Activated T-helper 9 cell treated with anti-CD3 and anti-CD28 coated beads, Interleukin-2, amount 50 U/mL, for 16 hours (primary cell): ENCODE data around the gene ACSF3.

Experiments used
- DNase-seq: peaks from one replicate; pipeline ENCODE4 v3.0.0-alpha.2; 2020; ENCODE audit warnings: low read depth

ACSF3 gene

DNA sequence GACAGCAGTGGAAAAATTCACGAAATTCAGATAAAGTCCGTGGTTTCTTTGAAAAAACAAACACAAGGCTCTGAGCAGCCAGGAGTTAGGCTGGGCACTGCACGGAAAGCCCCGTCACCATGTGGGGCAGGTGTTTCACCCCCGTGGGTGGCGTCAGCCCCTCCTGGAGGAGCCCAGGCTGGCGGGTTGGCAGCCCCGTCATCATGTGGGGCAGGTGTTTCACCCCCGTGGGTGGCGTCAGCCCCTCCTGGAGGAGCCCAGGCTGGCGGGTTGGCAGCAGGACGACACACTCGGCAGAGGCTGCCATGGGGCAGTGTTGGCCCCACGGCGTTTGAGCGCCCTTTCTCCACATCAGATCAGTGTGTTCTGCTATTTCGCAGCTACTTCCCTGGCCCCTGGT is 38.1 kb downstream of the ACSF3 start:
- no peak for DNase-seq

DNA sequence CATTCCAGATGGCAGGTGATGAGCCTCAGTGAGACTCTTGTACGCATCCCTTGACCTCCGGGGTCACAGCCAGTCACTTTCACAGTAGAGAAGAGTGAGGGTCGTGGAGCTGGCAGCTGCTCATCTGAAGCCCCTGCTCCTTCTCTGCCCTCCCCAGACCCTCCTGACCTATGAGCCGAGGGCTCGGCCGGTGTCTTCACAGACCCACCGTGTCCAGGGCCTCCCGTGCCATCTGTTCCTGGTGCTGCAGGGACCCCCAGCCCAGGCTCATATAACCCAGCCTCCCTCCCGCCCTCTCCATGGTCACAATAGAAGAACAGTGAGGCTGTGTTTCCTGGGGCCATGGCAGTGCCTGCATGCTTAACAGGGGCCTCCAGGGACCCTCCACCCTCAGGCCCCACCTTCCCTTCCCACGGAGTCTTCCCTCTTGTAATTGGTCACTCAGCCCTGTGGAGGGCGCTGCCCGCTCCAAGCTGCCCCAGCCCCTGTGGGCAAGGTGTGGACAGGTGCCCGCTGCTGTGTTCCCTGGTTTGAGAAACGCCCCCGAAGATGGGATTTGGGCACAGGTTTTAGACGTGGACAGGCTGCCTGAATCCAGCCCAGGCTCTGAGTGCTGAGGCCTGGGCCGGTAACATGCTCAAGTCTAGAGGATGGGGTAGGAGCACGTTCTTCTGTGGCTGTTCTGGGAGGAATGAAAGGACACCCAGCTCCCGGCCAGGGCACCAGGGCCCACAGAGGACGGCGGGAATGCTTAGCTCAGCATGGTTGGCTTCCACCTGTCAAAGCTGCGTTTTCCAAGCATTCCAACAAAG is 38.7 kb downstream of the ACSF3 start:
- no peak for DNase-seq

DNA sequence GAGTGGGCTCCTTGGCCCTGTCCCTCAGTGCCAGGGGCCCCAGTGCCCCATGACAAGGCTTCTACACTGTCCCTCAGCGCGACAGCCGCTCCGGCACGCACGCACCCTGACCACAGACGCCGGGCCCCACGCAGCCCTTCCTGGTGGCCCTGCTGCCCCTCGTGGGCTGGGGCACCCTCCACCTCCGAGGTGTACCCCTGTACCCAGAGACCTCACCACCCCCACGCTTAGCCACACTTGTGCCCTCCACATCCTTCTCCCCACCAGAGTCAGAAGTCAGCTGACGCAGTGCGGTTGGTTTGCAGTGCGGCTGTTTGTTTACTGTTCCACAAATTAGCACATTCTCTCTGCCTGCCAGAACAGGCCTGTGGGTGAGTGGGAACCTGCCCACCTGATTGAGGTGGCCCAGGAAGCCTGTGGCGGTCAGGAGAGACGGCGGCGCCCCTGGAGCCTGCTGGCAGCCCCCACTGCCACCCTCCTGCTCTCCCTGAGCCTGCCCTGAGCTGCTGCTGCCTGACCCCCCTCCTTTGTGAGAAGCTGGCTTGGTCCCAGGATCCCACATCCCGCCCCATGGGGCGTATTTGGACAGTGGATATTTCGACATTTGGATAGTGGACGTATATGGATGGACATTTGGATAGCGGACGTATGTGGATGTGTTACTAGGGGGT is 39.9 kb downstream of the ACSF3 start:
- no peak for DNase-seq

DNA sequence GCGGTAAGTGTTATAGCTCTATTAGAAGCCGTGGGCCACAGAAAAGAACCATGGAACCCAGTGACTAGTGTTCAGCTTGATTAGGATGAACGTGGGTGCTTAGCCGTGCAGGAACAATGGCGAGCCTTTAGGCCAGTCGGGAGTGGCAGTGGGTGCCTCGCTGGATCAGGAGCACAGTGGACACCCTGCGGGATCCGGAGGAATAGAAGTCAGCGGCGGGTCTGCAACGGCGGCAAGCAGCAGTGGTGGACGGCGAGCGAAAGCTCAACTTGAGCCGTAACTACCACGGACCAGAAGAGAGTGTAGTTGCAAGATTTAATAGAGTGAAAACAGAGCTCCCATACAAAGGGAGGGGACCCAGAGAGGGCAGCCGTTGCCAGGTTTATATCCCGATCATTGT is 40.6 kb downstream of the ACSF3 start:
- DNase-seq: no peak

DNA sequence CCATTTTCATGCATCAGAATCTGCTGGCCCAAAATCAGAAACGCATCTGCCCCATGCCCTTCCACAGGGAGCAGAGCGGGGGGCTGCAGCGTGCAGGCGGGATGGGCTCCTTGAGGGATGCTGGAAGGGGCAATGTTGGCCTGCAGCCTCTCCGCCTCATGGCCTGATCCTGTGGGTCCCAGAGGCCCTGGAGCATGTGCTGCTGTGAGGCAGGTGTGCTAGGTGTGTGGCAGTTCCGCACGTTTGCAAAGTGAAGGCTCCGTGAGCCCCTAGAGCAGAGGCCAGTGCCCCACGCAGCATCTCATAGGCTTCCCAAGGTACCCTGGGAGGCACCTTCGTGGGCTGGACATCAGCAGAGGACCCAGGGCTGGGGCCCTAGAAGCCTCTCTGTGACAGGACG is 41.5 kb downstream of the ACSF3 start:
- DNase-seq: no peak

DNA sequence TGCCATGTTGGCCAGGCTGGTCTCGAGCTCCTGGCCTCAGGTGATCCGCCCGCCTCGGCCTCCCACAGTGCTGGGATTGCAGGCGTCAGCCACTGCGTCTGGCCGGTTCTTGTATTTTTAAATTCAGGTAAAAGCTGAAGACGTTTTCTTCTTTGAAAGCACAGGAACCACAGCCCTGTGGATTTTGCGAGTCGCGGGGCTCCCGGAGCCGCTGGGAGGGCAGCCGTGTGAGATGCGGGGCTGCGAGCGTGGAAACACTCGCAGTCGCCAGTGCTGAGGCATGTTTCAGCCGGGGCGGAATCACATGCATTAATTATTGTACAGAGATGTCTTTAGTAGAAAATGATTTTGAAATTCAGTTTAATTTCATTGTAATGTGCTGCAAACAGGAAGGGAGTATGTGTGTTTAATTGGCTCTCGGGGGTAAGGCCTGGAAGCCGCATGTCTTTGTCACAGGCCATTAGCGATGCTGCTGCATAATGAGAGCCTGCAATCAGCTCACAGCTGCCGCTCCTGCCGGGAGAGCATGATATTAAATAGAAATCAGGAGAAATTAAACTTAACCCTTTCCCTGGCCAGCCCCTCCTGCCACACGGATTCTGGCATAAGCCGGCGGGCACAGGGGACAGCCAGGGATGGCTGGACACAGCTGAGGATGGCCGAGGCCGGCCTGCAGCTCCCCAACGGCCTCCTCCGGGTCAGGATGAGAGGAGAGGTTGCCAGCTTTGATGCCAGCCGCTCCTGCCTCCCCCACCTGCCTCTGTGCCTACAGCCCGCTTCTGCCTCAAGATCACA is 42.5 kb downstream of the ACSF3 start:
- DNase-seq: no peak

DNA sequence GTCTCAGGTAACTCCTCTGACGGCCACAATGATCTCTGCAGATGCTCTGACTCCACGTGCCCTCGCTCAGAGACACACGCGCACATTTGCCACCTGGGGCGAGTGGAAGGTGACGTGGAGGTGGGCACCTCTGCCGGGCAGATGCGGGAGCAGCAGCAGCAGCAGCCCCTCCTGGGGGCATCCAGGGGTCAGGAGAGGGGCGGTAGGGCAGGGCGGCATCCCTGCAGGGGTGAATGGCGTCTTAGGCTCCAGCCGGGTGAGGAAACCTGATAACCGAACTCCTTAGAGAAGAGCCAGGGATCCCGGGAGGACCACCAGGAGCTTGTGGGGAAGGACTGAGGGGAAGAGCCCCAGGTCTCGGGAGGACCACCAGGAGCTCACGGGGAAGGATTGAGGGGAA is 43.3 kb downstream of the ACSF3 start:
- DNase-seq: no peak

DNA sequence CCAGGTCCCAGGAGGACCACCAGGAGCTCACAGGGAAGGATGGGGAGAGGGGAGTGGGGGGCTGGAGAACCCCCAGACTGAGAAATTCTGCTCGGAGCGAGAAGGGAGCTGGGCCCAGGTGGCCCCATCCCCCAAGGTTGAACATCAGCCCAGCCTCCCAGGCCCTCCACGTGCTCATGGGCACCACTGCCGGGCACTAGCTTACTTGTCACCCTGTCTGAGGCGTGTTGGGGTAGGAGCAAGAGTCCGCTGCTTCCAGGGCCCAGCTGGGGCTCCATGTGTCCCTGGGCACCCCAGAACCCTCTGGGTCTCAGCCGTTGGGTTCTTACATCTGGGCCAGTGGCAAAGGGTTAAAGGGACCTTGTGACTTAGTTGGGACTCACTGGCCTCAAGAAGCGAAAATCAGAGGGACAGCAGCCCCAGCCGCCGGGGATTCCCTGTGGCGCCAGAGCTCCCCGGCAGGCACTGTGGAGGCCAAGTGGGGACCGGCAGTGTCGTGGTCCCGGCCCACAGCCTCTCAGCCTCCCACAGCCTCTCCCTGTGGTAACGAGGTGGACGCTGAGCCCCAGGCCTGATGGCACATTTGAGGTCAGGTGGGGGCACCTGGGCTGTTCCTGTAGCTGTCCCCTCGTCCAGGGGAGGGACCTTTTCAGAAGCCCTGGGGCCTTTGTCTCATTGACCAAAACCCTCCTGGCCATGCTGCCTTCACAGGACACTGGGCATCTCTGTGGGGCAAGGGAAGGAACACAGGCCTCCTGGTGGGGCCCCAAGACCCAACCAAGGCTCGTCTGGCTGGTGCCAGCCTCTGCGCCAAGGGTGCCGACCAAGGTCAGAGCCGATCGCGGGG is 44.2 kb downstream of the ACSF3 start:
- DNase-seq: no peak

DNA sequence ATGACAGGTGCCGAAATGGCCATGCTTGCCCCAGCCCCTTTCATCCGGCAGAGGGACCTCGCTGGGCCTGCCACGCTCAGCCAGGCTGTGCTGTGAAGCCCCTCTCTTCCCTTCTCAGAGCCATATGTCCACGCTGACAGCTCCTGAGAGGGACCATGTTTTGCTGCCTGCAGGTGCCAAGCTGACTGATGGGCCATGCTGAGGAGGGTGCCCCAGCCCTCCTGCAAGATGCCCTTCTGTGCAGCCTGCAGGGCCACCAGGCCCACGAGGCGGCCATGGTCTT is 44.8 kb downstream of the ACSF3 start:
- no peak for DNase-seq

DNA sequence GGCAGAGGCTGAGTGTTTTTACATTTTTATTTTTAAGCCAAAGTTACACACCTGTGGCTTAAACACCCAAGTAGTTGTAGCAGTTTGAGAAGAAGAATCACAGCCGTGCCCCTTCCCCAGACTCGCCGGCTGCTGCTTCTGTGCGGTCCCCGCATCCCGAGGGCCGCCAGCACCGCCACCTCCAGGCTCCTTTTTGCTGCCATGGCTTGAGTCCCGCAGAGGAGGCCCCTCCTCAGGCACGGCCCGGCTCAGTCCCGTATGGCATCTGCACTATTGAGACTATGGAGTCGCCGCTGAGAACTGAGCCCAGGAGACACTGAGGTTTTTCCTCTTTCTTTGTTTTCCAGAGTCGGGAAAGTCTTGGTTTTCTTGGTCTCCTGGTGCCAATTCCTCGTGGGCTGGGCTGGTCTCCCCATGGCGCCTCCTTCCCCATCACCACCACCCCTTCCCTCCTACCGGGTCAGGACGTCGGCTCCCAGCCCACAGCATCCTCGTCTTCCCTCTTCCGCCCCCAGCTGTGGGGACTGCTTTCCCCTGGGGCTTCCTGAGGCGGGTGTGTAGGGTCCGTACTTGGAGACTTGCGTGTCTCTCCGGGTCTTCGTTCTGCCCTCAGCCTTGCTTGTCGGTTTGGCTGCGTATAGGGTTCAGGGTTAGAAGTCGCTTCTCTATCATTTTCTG is 45.3 kb downstream of the ACSF3 start:
- no peak for DNase-seq

DNA sequence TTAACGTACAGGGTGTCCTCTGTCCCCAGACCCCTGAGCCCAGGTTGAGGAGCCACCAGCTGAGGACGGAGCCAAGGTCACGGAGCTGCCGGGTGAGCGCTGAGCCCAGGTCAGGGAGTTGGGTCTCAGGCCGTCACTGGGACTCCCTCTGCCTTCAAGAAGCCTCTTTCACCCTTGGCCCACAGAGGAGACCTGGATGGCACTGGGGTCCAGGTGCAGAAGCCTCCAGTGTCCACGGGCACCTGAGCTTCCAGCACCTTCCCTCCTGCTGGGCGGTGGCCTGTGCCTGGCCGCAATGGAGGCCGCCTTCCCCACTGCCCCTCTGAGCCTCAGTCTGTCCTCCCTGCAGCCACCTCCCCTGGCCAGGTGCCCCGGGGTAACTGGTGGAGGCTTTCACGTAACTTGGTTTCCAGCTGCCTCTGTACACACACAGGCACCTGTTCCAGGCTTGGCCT is 46.3 kb downstream of the ACSF3 start:
- DNase-seq: no peak

DNA sequence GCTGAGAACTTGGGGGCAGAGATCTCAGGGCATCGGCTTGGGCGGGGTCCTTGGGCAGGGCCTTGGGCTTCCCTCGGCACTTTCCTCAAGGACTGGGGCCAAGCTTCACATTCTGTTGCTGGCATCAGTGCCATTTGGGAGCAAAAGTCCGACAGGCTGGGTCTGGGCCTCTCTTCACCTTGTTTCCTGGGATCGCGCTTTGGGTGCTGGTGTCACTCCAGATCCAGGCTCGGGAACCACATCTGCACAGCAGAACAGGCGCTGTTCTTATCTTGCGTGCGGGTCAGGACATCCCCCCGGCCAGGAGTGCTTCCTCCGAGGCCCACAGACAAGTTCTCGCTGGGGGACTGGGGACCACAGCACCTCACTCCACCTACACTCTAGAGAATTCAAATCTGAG is 46.7 kb downstream of the ACSF3 start:
- no peak for DNase-seq

DNA sequence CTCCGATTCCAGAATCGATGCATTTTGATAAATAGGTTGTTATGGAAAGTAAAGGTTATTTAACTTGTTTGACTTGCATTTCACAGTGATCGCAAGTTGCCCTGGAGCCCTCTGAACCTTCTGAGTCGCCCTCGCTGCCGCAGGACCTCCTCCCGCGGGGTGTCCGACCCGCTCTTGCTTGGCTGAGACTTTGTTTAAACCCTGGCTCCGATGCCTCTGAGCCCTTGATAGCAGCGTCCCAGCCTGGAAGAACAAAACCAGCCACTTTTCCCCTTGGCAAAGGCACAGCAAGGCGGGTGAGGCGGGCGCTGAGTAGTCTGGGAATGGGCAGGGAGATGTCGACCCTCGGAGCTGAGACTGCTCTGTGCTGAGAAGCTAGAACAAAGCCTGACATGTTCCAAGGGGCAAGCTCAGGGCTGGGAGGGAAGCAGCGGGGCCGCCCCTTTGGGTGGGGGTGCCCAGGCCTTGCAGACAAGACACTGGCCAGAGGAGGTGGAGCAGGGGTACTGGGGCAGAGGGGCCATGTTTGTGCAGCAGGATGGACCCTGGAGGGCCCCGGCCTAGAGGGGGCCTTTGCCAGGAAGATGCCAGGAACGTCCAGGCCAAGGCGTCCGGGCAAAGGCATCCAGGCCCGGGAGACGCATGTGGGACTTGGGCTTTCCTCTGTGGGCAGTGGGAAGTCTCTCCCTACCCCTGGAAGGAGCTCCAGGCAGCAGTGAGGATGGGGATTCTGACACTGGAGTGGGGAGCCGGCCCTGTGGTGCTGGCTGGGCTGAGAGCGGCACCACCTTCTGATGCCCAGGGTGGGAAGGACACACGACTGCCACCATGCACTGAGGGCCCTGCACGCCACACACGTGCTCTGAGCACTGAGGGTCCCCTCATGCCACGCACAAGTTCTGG is 47.6 kb downstream of the ACSF3 start:
- DNase-seq: no peak

DNA sequence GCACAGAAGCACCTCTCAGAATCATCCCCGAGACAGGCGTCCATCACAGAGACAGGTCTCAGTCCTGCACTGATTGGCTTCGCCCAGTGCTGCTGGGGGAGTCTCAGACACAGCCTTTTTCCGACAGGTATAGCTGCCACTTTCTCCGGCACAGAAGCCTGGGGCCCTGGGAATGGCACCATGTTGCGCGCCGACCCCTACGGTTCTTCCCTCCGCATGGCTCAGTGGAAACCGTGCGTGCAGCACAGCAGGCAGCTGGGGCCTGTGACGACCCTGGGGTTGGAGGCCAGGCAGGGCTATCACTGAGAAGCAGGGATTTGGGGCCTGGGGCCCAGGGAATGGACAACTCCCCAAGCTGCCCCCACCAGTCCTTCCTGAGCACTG is 48.2 kb downstream of the ACSF3 start:
- no peak for DNase-seq

DNA sequence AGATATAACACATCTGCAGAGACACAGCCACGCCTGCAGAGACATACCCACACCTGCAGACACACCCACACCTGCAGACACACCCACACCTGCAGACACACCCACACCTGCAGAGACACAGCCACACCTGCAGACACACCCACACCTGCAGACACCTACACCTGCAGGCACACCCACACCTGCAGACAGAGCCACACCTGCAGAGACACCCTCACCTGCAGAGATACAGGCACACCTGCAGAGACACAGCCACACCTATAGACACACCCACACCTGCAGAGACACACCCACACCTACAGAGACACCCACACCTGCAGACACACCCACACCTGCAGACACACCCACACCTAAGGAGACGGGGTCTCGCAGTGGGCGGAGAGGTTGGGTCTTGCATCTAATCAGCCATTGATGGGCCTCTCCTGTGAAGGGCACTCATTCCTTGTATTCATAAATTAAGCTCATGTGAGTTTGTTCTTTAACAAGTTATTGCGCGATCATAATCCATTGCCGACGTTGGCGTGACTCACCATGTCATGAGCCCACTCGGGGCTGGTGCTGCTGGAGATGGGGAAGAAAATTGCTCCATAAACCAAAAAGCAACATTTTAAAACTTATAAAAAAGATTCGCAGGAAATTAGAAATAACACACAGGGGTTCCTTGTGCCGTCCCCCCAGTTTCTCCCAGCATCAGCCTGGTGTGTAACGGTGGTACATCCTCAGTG is 49.0 kb downstream of the ACSF3 start:
- no peak for DNase-seq

DNA sequence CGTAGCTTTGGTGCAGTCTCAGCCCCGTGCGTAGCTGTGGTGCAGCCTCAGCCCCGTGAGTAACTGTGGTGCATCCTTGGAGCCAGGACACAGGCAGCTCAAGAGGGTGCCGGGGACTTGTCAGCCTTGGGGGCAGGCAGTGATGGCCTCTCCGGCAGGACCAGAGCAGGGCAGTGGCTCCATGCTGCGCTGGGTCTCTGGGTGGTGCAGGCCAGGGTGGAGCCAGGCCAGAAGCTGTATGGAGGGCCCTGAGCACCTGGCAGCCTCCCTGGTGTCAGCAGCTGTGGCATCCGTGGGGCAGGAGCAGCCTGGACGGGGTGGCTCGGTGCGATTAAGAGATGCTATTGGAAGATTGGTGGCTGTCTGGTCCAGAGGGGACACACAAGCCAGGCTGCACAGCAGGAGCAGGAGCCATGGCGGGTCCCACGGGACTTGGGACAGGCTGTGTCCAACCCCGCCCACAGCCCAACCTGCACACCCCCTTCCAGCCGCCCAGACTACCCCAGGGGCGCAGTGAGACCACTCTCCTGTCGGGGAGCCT is 49.6 kb downstream of the ACSF3 start:
- DNase-seq: no peak

DNA sequence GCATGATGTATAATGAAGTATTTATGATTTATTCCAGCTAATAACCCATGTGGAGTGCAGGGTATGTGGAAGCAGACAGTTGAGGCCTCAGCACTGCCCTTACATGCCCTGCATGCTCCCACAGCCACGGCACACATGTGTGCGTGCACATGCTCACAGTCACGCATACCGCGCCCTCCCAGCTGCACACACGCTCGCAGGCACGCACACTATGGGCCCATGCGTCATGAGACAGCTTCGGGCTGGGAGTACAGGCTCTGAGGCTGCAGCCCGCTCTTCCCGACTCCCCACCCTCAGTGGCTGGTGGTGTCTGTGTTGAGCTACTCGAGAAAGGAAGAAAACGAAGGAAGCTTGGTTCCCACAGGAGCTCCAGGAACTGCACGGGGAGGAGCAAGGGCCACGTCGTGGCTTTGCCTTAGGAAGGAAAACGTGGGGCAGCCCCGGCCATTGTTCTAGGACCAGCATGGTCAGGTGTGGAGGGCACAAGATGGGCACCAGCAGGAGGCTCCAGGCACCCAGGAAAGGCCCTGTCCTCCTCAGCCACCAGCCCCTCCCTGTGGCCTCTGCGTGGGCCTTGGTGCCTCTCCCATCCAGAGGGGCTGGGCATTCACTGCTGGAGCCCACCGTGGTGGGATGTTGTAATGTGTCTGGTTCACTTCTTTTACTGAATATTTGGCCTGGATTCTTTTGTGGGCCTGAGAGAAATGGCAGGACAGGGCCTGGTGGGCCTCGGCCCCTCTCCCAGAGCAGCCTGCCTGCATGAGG is 50.4 kb downstream of the ACSF3 start:
- no peak for DNase-seq

DNA sequence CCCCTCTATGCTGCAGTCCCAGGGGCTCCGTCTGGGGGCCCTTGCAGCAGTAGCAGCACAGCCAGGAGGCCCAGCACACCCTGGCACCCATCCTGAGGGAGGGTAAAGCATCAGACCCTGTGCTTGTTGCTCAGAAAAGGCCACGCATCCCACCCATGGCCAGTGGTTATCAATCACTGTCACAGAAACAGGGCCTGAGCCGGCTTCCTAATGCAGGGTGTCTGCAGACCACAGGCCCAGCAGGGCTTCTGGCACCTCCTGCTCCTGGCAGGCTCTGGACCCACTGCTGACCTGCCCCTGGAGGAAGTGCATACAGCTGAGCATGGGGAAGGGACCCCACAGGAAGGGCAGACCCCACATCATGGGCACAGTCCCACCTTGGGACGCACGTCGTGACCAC is 51.0 kb downstream of the ACSF3 start:
- no peak for DNase-seq
